Fibroblast of lung (primary cell): ENCODE data around the gene POLR2J2. TPM values are rescaled to one million over a fixed set of nuclear protein-coding genes. Genes with fewer than 3 reads are reported as not detected.
"Not testable (repeated sequence)": the region's sequence is repeated elsewhere in the genome, so short reads cannot be mapped to it uniquely, and the experiment has no call there.

Source experiments
- DNase-seq, 2 donors: peaks; one replicate each; pipeline versions ENCODE4 v3.0.0 to v3.0.0-alpha.2; 2010; ENCODE audit warnings: low read depth in 2 of 2
- H2AFZ ChIP-seq: 2 replicates; pipeline ENCODE4 v1.5.1; 2012; ENCODE audit warnings: low read length, control low read depth, inconsistent platforms
- H3K27ac ChIP-seq: 2 replicates; pipeline ENCODE4 v1.5.1; 2011; ENCODE audit warnings: low read length, control low read depth; ENCODE audit not compliant: insufficient read depth
- H3K27me3 ChIP-seq: 2 replicates; pipeline ENCODE4 v1.5.1; 2011; ENCODE audit warnings: mild to moderate bottlenecking, low read length; ENCODE audit not compliant: control insufficient read depth, insufficient read depth
- H3K36me3 ChIP-seq: 2 replicates; pipeline ENCODE4 v1.5.1; 2011; ENCODE audit warnings: low read length; ENCODE audit not compliant: control insufficient read depth, insufficient read depth
- H3K4me1 ChIP-seq: 2 replicates; pipeline ENCODE4 v1.5.1; 2011; ENCODE audit warnings: low read length; ENCODE audit not compliant: control insufficient read depth, insufficient read depth; ENCODE audit errors: extremely low read depth
- H3K4me2 ChIP-seq: 2 replicates; pipeline ENCODE4 v1.5.1; 2011; ENCODE audit warnings: low read length, control low read depth; ENCODE audit not compliant: insufficient read depth; ENCODE audit errors: extremely low read depth
- H3K4me3 ChIP-seq, 4 experiments: fragments of 200-600 bp in 1 of 4; sonication (generic) in 1 of 4; replicated peaks in 1 of 4; 2 replicates each; pipeline ENCODE4 v1.5.1; 2011 to 2016; ENCODE audit warnings: low read length in 4 of 4, low read depth in 3 of 4, mild to moderate bottlenecking in 3 of 4, control low read depth in 2 of 4, inconsistent platforms in 1 of 4, mixed read lengths in 1 of 4; ENCODE audit not compliant: insufficient read depth in 1 of 4; ENCODE audit errors: control extremely low read depth in 1 of 4
- H3K79me2 ChIP-seq: 2 replicates; pipeline ENCODE4 v1.5.1; 2012; ENCODE audit warnings: mild to moderate bottlenecking, low read length, inconsistent platforms; ENCODE audit not compliant: control insufficient read depth, insufficient read depth
- H3K9ac ChIP-seq: 2 replicates; pipeline ENCODE4 v1.5.1; 2011; ENCODE audit warnings: mild to moderate bottlenecking, low read length, control low read depth; ENCODE audit not compliant: insufficient read depth
- H3K9me3 ChIP-seq: 2 replicates; pipeline ENCODE4 v1.5.1; 2012; ENCODE audit warnings: low read depth, low read length; ENCODE audit not compliant: control insufficient read depth, insufficient read depth
- H4K20me1 ChIP-seq: 2 replicates; pipeline ENCODE4 v1.5.1; 2011; ENCODE audit warnings: low read length; ENCODE audit not compliant: control insufficient read depth, insufficient read depth; ENCODE audit errors: extremely low read depth
- polyA plus RNA-seq, 2 donors: library from polyadenylated mRNA; depleted of rRNA in 1 of 2; stranded (reverse) in 1 of 2; unstranded in 1 of 2; fragments of >200 nt; gene quantifications; 2 replicates each; pipeline ENCODE4 v1.2.1, GENCODE V29; 2011 to 2012; ENCODE audit warnings: missing spikeins in 1 of 2
- total RNA-seq: library from RNA; depleted of rRNA; stranded (reverse); fragments of >200 nt; gene quantifications from 2 replicates; pipeline ENCODE4 v1.2.1, GENCODE V29; 2014

The POLR2J2 gene
- total and polyA plus RNA-seq, 2 donors (not counting 1 experiment from before 2014, with no cell fraction given) = 1.4 to 2.1 TPM

DNA sequence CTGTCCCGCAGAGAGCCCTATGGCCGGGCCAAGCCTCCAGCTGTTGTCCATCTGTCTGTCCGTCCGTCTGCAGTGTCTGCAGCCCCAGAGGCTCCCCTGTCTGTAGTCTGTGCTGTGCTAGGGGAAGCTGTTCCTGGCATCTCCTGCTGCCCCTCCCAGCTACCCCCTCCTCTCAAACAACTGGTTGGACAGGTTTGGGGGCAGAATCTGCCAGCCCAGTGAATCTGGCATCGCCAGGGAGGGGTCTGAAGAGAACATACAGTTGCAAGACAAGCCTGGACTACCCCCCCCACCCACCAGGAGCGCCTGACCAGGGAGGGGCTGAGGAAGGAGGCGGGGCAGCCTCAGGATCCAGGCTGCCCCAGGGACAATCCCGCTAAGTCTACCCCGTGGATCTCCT lies 28.8 kb downstream of the POLR2J2 start, which contains the start of gene UPK3BL1:
Gene UPK3BL1, minus strand, starts transcription at position 101 of the 400 bp plus-strand sequence. Its CDS starts 50 bp downstream, at position 51.
- not testable (repeated sequence) for H3K4me3 ChIP-seq, H3K36me3 ChIP-seq, H4K20me1 ChIP-seq, H3K4me2 ChIP-seq, DNase-seq, H3K9ac ChIP-seq, H3K79me2 ChIP-seq, H3K27ac ChIP-seq, H3K27me3 ChIP-seq, H3K4me1 ChIP-seq, H3K9me3 ChIP-seq, H2AFZ ChIP-seq

GRCh38 chr7:102638848-102639247 lies 32.6 kb downstream of the POLR2J2 start:
- not testable (repeated sequence) for H3K4me2 ChIP-seq, H3K9ac ChIP-seq, DNase-seq, H3K4me1 ChIP-seq, H3K79me2 ChIP-seq, H4K20me1 ChIP-seq, H3K9me3 ChIP-seq, H3K27me3 ChIP-seq, H3K27ac ChIP-seq, H2AFZ ChIP-seq, H3K4me3 ChIP-seq, H3K36me3 ChIP-seq

DNA sequence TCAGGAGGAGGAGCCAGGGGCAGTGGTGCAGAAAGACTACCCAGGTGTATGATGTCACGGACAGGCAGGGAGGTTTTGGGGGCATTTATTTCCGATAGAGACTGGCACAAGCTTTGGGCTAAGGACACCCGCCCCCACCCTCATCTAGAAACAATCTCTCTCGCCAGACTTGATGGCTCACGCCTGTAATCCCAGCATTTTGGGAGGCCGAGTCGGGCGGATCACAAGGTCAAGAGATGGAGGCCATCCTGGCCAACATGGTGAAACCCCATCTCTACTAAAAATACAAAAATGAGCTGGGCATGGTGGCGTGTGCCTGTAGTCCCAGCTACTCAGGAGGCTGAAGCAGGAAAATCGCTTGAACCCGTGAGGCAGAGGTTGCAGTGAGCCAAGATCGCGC lies 34.5 kb downstream of the POLR2J2 start:
- H3K27me3 ChIP-seq, H3K9ac ChIP-seq, H3K36me3 ChIP-seq, H3K4me3 ChIP-seq, H3K9me3 ChIP-seq, H3K27ac ChIP-seq, H4K20me1 ChIP-seq, H3K79me2 ChIP-seq, DNase-seq, H3K4me1 ChIP-seq, H3K4me2 ChIP-seq, H2AFZ ChIP-seq: not testable (repeated sequence)

- not testable (repeated sequence) for H3K36me3 ChIP-seq, H3K27me3 ChIP-seq, H4K20me1 ChIP-seq, H2AFZ ChIP-seq, H3K4me2 ChIP-seq, H3K9ac ChIP-seq, H3K9me3 ChIP-seq, H3K79me2 ChIP-seq, H3K4me3 ChIP-seq, DNase-seq, H3K27ac ChIP-seq, H3K4me1 ChIP-seq
These were observed 36.1 kb downstream of the POLR2J2 start for GRCh38 chr7:102635354-102635753.

DNA sequence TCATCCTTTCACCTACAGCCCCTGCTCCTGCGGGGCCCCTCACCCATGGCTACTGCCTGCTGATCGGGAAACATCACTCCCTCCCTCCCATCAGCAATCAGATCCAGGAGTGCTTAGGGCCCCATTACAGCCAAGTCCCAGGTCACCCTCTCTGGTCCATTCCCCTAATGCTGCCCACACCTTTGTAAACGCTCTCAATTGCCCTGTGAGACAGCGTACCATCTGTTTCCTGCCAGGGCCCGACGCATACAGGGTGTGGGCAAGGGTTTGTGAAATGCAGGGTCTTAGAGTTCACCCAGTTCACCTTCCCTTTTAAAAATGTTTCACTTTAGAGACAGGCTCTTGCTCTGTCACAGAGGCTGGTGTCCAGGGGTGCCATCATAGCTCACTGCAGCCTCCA lies 37.2 kb downstream of the POLR2J2 start:
- H3K27me3 ChIP-seq, H3K4me1 ChIP-seq, H3K9ac ChIP-seq, H4K20me1 ChIP-seq, H3K79me2 ChIP-seq, H3K4me3 ChIP-seq, H3K9me3 ChIP-seq, H3K27ac ChIP-seq, DNase-seq, H3K4me2 ChIP-seq, H2AFZ ChIP-seq, H3K36me3 ChIP-seq: not testable (repeated sequence)

DNA sequence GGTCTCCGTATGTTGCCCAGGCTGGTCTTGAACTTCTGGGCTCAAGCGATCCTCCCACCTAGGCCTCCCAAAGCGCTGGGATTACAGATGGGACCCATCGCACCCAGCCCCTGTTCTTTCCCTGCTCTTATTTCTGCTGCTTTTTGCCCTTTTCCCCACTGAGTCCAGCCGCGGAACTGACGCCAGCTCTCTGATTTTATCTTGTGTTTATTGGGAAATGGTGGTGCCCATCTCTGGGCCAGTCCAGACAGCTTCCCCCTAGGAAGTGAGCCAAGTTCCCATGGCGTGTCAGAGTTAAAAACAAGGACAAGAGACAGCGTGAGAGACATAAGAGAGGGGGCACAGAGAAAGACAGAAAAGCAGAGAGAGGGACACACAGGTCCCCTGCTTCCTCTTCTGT lies 40.8 kb downstream of the POLR2J2 start:
- H3K9ac ChIP-seq, H3K27ac ChIP-seq, H3K4me2 ChIP-seq, H3K36me3 ChIP-seq, DNase-seq, H3K4me3 ChIP-seq, H4K20me1 ChIP-seq, H3K79me2 ChIP-seq, H3K9me3 ChIP-seq, H3K27me3 ChIP-seq, H2AFZ ChIP-seq, H3K4me1 ChIP-seq: not testable (repeated sequence)

- not testable (repeated sequence) for H3K4me3 ChIP-seq, H3K9ac ChIP-seq, H3K79me2 ChIP-seq, H3K4me1 ChIP-seq, DNase-seq, H3K27me3 ChIP-seq, H3K9me3 ChIP-seq, H4K20me1 ChIP-seq, H3K27ac ChIP-seq, H2AFZ ChIP-seq, H3K4me2 ChIP-seq, H3K36me3 ChIP-seq
These were observed 44.1 kb downstream of the POLR2J2 start for GRCh38 chr7:102627271-102627904.
